ENCODE results near the gene CTDSP2.

DNA sequence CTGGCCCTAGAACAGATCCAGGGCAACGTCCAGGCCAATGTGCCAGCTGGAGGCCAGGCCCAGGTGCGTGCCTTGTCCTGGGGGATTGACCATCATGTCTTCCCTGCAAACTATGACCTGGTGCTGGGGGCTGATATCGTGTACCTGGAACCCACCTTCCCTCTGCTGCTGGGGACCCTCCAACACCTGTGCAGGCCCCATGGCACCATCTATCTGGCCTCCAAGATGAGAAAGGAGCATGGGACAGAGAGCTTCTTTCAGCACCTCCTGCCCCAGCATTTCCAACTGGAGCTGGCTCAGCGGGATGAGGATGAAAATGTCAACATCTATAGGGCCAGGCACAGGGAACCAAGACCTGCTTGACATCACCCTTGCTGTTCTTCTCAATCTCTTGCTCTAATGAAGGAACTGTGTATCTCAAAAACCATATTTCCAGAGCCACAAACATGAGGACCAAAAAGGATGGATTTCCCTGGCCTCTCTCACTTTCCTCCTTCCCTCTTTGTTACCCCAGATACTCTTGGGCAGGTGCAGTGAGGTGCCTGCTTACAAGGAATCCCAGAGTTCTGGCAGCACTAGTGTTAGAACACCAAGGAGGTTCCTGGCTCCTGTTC, 66.1 kb downstream of the CTDSP2 start:
- TF ChIP-seq POLR2AphosphoS5 (IDR thresholded peaks at IDR 0.05) (no peak), POLR2A (IDR thresholded peaks at IDR 0.05) (no peak), EP300 (IDR thresholded peaks at IDR 0.05) (no peak)
- TF ChIP-seq, protein P1, sequence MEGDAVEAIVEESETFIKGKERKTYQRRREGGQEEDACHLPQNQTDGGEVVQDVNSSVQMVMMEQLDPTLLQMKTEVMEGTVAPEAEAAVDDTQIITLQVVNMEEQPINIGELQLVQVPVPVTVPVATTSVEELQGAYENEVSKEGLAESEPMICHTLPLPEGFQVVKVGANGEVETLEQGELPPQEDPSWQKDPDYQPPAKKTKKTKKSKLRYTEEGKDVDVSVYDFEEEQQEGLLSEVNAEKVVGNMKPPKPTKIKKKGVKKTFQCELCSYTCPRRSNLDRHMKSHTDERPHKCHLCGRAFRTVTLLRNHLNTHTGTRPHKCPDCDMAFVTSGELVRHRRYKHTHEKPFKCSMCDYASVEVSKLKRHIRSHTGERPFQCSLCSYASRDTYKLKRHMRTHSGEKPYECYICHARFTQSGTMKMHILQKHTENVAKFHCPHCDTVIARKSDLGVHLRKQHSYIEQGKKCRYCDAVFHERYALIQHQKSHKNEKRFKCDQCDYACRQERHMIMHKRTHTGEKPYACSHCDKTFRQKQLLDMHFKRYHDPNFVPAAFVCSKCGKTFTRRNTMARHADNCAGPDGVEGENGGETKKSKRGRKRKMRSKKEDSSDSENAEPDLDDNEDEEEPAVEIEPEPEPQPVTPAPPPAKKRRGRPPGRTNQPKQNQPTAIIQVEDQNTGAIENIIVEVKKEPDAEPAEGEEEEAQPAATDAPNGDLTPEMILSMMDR (IDR thresholded peaks at IDR 0.05): no peak

Data from gastroesophageal sphincter (tissue), 3 donors.